ENCODE results near the gene ZSWIM6. TPM values are rescaled to one million over a fixed set of nuclear protein-coding genes. Genes with fewer than 3 reads are reported as not detected.
A peak's percentile ranks its signal among the peaks of the same experiment; 100 is the strongest.

ZSWIM6 gene
- total RNA-seq, 1 experiment from 2014 or later, result 3.2 TPM

DNA sequence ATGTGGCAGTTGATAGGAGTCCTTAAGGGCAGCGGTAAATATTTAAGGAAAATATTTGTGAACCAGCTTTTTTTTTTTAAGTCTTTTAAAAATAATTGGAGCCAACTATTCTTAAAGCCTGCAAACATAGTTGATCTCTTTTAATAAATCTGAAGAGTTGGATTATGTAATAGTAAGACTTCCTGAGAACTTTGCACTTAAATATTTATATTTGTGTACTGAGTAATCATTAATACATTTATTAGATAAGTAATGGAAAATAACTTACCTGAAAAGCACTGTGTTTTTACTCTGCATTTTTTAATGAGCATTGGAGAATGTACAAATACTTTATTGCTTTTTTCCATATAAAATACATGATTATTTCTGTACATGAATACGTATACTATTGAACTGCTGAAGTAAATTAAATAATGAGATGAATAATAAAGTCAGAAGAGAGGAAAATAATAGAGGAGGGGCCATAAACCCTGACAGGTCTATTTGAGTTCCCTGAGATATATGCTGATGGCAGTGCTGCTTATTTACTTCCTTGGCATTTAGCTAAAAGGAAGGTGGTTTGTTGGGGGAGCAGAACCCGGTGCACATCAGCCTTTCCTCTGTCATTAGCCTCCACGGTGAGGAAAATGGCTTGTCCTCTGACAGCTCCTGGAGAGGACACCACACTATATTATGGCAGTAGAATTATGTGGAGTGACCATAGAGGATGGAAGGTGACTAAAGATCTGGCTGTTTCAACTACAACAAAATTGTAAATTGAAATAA, 148.0 kb downstream of the ZSWIM6 start:
- no peak for DNase-seq (ENCODE audit: low spot score)

DNA sequence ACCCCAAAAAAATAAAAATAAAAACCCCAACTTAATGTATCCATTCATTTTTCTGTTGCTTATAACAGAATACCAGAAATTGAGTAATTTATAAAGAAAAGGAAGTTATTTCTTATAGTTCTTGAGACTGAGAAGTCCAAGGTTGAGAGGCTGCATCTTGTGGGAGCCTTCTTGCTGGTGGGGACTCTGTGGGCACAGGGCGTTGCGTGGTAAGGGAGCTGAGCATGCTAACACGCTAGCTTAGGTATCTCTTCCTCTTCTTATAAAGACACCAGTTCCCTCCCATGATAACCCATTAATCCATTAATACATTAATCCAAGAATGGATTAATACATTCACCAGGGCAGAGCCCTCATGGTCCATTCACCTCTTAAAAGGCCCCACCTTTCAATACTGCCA, 150.9 kb downstream of the ZSWIM6 start:
- no peak for DNase-seq (ENCODE audit: low spot score)

DNA sequence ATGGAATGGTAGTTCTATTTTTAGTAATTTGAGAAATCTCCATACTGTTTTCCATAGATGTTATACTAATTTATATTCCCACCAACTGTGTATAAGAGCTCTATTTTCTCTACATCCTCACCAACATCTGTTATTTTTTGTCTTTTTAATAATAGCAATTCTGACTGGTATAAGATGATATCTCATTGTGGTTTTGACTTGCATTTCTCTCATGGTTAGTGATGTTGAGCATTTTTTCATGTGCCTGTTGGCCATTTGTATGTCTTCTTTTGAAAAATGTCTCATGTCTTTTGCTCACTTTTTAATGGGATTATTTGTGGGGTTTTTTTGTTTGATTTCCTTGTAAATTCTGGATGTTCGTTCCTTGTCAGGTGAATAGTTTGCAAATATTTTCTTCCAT, 154.4 kb downstream of the ZSWIM6 start:
- no peak for DNase-seq (ENCODE audit: low spot score)

DNA sequence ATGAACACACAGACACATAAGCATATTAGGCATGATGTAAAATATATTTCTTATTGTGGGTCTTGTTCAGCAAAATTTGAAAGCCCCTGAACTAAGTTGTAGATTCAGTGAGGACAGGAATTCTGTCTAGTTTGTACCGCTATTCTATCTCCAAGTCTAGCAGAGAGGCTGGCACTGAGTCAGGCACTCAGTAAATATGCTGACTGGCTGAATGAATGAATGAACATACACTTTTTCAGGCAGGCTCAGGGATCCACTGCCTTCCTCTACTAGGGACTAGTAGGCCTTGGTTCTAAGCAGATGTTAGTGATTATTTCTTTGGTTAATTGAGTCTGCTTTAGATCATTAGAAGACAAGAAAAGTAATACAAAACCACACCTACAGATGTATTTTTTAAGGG, 157.5 kb downstream of the ZSWIM6 start:
- DNase-seq (ENCODE audit: low spot score), result no peak

DNA sequence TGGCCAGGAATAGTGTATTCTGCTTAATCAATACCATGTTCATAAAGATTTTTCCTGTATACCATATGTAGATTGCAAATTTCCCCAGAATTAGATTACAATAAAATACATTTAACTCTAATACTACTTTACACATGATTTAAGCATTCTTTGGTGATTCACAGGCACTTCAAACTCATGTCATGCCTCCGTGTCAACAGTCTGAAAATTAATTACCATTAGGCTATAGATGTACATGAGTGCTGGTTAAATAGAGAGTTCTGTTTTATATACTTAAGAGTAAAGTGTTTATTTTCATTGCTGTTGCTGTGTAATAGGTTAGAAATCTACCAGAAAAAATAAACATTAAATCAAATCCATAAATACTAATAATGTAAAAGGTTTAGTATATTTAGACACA, 159.8 kb downstream of the ZSWIM6 start:
- DNase-seq (ENCODE audit: low spot score), result no peak

DNA sequence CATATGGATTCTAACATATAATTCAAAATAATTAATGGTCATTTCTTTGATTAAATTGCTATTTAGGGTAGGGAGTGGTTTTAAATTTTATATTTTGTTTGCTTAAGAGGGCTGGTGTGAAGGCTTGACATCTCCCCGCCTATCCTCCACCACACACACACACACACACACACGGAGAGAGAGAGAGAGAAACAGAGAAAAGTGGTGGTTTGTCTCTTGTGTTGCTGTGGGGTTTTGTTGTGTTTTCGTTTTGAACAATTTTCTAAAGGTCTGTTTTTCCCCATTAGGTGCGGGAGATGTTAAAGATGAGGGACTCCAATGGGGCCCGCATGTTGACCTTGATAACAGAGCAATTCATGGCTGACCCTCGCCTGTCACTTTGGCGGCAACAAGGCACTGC, 161.9 kb downstream of the ZSWIM6 start:
- no peak for DNase-seq (ENCODE audit: low spot score)

DNA sequence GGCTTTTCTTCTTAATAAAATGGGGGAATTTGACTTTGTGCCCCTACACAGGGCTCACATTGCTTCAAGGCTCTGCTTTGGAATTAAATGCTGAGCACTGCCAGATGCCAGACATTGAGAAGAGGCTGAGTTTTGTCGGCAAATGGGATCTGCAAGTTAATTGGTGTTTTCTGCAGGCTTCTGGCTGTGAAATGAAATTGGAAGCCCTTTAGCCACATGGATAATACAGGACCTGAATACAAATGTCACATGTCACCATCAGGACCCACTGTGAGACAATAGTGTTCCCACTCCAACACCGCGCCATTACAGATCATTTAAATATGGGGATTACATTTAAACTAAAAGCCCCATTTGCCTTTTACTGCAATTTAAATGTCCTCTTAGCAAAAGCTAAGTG, 164.4 kb downstream of the ZSWIM6 start:
- no peak for DNase-seq (ENCODE audit: low spot score)

DNA sequence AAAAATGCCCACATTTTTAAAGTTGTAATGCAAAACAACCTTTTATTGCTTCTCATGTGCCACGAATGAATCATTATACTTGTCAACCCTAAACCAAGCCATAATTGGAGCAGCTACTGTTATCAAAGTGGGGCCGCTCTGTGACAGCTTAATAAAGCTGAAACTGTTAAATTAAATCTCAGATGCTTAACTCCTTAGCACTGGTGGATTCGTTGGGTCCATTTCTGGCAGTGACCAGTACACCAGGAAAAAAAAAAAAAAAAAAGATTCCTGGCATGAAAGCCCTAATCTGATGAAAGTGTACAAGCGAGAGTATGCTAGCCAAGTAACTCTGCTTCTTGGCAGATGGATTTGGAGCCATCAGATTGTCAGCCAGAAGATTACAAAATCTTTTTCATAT, 164.8 kb downstream of the ZSWIM6 start:
- DNase-seq (ENCODE audit: low spot score), result no peak

DNA sequence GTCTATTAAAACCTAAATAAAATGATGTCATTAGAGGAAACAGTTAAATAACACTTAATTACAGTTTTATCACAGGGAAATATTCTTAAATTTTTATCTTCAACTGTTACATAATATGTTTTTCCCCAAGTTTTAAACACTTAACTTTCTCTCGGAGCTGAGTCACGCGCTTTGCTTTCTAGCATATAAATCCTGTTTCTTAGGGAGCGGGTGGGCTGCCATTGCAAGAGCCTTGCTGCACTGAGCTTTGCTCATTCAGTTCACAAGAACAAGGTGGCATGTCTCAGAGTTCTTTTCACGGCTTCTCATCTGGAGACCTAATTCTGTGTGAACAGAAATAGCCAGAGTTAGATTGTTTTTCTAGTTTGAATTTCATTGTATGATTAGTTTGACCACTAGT, 166.1 kb downstream of the ZSWIM6 start:
- no peak for DNase-seq (ENCODE audit: low spot score)

DNA sequence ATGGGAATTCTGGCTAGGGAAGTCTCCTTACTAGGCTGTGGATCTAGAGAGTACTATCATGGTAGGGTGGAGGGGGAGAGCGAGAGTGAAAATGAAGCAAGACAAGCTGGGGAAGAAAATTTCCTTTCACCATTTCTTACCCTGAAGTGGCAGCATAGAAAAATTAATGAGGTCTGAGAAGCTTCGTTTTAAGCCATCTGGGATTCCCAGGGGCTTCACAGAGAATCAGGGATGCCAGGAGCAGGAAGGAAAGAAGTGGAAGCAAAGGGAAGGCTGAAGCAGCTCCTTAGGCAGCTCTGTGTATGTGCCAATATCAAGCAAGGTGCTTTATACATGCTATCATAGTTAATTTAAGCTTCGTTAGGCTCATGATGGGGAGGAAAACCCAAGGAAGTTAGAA, 169.9 kb downstream of the ZSWIM6 start:
- no peak for DNase-seq (ENCODE audit: low spot score)

DNA sequence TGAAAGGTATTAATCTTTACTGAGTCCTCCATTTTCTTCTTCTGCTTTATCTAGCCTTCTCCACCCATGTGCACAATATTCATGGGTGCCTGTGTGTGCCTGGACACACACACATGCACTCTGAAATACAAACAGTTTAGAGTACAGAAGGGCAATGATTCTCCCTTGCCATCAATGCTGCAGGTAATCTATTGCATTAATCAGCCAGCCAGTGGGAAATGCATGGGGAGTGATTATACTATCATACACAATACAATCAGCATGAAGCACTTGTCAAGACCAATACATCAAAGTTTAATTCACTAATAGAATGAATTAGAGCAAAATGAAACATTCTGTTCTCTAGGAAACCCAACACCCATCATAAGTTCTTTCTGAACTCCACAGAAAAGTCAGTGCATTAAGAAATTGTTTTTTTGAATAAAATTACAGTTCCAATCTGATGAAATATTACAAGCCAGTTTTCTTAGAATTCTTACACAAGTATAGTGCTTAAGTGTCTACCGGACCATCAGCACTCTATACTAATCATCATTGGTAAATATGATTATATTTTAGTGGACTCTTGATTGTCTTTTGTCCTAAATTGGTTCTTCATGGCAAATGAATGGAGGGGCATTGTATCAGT, 172.2 kb downstream of the ZSWIM6 start:
- no peak for DNase-seq (ENCODE audit: low spot score)

DNA sequence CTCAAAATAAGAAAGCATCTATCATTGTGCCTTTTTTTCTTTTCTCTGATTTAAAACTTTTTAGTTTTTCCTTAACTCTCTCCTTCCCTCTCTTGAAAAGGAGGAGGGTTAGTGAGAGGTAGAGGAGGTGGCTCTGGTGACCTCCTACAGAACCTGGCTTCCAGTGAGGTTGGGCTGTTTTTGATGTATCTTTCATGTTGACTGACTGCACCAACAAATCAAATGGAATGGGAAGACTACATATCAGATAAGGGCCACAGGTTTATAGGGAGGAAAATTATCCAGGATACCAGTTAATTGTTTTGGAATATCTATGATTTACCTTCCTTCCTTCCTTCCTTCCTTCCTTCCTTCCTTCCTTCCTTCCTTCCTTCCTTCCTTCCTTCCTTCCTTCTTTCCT, 173.2 kb downstream of the ZSWIM6 start:
- DNase-seq (ENCODE audit: low spot score), result no peak

DNA sequence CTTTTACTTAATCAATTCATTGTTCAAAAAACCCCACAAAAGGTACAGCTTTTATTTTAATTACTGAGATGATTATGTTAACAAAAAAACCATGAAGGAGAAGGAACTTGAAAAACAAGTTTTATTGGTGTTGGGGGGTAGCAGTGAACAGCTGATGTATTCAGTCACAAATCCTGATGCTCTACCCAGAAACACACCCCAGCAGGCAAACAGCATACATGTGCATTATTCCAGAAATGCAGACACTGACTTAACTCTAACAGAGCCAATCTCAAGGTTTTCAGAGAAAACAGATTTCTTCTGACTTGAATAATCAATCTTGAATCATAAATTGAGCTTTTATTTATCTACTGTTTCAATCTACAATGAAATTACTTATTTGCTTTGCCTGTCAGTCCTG, 175.2 kb downstream of the ZSWIM6 start:
- DNase-seq (ENCODE audit: low spot score), result peak; percentile 14

DNA sequence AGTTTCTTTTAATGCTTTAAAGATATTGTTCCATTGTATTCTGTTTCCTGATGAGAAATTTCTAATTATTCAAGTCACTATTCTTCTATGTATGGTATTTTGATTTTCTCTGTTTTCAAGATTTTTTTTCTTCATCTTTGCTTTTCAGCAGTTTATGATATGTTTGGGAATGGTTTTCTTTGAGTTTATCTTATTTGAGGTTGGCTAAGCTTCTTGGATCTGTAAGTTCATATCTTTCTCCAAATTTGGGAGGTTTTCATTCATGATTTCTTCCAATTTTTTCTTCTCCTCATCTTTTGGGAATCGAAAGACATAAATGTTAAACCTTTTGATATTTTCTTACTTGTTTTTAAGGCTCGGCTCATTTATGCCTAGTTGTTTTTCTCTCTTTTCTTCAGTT, 184.9 kb downstream of the ZSWIM6 start:
- no peak for DNase-seq (ENCODE audit: low spot score)

DNA sequence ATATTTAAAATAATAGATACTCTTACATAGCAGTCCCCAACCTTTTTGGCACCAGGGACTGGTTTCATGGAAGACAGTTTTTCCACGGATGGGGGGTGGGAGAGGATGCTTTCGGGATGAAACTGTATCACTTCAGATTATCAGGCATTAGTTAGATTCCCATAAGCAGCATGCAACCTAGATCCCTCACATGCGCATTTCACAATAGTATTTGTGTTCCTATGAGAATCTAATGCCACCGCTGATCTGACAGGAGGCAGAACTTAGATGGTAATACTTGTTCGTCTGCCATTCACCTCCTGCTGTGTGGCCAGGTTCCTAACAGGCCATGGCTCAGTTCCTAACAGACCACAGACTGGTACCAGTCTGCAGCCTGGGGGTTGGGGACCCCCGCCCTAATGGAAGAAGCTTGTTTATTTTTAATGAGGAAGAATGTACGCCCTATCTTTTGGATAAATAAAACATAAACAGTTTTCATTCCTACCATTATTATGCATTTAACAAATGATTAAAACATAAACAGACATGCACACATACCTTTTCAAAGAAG, 187.7 kb downstream of the ZSWIM6 start:
- DNase-seq (ENCODE audit: low spot score), result no peak

DNA sequence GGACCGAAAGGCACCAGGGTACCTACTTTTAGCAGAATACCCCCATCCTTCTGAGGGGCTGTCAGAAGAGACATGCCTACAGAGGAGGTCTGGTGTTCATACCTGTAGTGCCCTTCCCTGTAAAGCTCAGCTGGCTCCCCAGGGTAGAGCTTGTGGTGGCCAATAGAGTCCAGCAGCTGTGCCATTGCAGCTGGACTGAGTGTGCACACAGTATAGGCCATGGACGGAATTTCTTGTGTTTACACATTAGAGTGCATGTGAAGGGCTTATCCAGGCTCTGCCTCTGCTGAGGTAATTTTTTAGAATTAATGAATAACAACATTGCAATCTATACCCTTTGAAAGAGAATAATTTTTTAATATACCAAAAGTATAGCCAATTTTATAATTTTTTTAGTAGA, 191.0 kb downstream of the ZSWIM6 start:
- no peak for DNase-seq (ENCODE audit: low spot score)

DNA sequence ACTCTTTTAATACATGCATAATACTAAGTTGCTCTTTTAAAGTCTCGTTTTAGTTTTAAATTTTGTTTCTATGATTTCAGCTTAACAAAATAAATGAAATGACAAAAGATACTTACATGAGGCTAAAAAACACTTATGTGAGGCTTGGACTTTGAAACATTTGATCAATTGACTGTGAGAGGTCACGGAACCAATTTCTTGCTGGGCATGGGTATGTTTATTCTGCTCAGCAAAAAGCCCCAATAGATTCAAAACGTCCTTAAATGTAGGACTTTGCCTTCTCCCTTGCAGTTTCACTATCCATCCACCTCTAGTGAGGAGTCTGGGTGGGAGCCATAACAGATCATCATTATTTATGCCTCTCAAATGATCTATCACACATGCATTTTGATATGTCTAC, 191.9 kb downstream of the ZSWIM6 start:
- DNase-seq (ENCODE audit: low spot score), result no peak

DNA sequence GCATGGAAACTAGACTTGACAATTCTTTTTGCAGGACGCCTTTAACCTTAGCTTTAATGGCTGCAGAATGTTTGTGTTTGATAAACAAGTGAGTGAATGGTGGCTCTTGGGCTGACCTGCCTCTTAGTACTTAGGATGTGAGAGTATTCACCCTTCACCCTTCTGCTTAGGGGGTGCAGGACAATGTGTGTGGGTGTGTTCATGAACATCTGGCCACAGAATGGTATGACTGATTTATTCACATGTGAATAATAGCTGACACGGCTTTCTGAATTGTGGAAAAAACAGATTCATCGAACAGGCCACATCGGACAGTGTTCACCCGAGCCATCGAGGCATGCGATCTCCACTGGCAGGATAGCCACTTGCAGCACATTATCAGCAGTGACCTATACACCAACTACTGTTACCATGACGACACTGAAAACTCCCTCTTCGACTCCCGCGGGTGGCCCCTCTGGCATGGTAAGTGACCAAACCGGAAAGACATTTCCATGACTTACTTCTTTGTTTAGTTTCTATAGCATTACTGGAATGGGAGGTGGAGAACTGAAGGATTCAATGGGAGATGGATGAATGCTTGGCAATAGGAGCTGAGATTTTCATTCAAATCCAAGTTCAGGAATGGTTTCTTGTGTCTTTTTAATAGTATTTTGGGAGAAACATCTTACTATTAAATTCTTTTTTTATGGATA, 193.6 kb downstream of the ZSWIM6 start:
- DNase-seq (ENCODE audit: low spot score), result peak; percentile 35

DNA sequence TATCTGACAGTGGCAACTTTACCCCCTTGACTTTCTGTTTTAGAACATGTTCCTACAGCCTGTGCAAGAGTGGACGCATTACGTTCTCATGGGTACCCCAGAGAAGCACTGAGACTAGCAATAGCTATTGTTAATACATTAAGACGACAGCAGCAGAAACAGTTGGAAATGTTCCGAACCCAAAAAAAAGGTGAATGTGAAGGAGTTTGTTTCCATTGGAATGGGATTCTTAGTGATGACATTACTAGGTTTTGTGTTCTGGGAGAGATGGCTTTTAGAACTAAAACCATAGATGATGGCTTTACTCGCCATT, 194.1 kb downstream of the ZSWIM6 start:
- DNase-seq (ENCODE audit: low spot score), result no peak

DNA sequence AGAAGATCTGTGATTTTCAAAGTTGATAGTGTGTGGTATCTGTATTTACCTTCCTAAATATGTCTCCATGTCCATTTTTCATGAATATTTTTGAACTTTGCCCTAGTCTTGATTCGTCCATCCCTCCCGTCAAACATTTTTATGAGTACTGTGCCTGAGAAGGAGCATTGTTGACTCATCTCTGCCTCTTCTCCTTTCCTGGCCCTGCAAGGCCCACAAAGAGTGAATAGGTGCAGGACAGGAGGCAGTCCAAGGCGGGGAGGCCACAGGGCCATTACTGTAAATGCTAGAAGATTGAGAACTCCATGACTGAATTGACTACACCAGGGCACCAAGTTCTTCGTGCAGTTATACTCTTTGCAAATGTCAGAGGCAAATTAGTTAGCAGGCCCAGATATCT, 200.9 kb downstream of the ZSWIM6 start:
- DNase-seq (ENCODE audit: low spot score), result no peak

DNA sequence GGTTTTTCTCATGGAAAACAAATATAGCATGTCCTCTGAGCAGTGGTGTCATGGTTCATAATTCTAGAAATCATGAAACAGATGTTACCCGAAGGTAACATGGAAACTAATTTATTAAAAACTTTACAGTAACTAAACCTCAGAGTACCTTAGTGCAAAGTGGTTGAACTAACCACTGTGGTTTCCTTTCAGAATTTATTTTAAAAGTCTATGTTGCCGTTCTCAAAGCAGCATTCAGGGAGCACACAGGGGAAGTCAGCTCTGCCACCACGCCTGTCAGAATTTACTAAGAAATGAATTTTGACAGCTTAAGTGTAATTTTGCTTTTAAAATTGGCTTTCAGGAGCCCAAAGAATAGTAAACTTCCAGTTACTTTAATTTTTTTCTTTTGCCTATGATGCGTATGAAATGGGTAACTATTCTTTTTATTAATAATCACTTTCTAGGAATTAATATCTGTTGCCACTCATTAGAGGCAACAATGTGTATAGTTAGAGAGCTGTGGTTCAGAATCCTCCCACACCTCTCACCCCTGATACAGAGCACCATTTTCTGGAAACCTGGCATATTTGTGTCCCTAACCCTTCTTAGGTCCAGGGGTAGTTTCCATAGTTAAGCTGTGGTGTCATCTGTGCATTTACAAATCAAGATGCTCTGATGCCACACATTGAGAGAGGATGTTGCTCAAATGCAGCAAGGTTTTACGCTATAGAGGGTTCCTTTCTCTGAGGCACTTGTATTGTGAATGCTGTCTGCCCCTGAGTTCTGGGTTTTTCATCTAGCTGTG, 202.6 kb downstream of the ZSWIM6 start:
- no peak for DNase-seq (ENCODE audit: low spot score)

DNA sequence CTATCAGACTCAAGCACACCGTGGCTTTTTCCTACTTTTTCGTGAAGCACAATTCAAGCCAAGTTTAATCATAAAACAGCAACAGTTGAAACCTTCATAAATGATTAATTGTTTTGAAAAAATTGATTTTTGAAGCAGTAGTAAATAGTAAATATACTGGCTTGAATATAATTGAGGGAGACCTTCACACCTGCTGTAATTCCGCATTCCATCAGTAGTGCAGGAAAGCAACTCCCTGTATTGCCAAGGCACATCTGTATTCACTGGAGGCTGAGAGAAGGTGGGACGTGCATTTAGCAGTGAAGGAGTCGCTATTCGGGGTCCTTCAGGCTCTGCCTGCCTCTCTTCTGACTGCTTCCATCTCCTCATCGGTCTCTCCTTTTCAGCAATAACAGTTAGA, 203.8 kb downstream of the ZSWIM6 start:
- no peak for DNase-seq (ENCODE audit: low spot score)
